ENCODE data around the gene SPATA3.

SPATA3 gene

GRCh38 chr2:231037202-231037730, 41.3 kb downstream of the SPATA3 start, which contains the start of gene C2orf72:
TSS of gene C2orf72 (plus strand) at chr2:231037523. CDS start at chr2:231037566, 43 bp downstream.
- TF ChIP-seq CTCF (conservative IDR thresholded peaks at IDR 0.05; ENCODE audit: low read depth): no peak
- no peak for DNase-seq (ENCODE audit: low spot score)
- CTCF ChIA-PET: no interaction called here
- POLR2A ChIA-PET (ENCODE audit: low non-redundant PET): no interaction called here
- H3K27ac ChIP-seq: no peak within 1 kb of the TSS

GRCh38 chr2:231037731-231038482, 42.0 kb downstream of the SPATA3 start:
- H3K27ac ChIP-seq: no peak overlapping the region
- POLR2A ChIA-PET (ENCODE audit: low non-redundant PET): no interaction called here
- CTCF ChIA-PET: no interaction called here
- no peak for TF ChIP-seq CTCF (conservative IDR thresholded peaks at IDR 0.05; ENCODE audit: low read depth)
- no peak for DNase-seq (ENCODE audit: low spot score)

GRCh38 chr2:231038483-231039293, 42.8 kb downstream of the SPATA3 start:
- H3K27ac ChIP-seq: no peak overlapping the region
- POLR2A ChIA-PET (ENCODE audit: low non-redundant PET): interaction anchor here (0.6 kb wide), 1 partner anchor 51 kb away, joined by 5 read pairs; no protein-coding TSS in a partner anchor
- DNase-seq (ENCODE audit: low spot score): no peak
- CTCF ChIA-PET: no interaction called here
- no peak for TF ChIP-seq CTCF (conservative IDR thresholded peaks at IDR 0.05; ENCODE audit: low read depth)

- H3K27ac ChIP-seq: no peak overlapping the region
- TF ChIP-seq CTCF (conservative IDR thresholded peaks at IDR 0.05; ENCODE audit: low read depth): no peak
- POLR2A ChIA-PET (ENCODE audit: low non-redundant PET): interaction anchor here (0.6 kb wide), 1 partner anchor 52 kb away, joined by 5 read pairs; no protein-coding TSS in a partner anchor
- no peak for DNase-seq (ENCODE audit: low spot score)
- CTCF ChIA-PET: no interaction called here
Observed at GRCh38 chr2:231039294-231039664, 43.4 kb downstream of the SPATA3 start.

- H3K27ac ChIP-seq: no peak overlapping the region
- ChIA-PET CTCF (interaction anchor here (1.6 kb wide), 1 partner anchor 13 kb away, joined by 5 read pairs; no protein-coding TSS in a partner anchor), POLR2A (ENCODE audit: low non-redundant PET) (interaction anchor here (0.6 kb wide), 1 partner anchor 52 kb away, joined by 5 read pairs; no protein-coding TSS in a partner anchor)
- DNase-seq (ENCODE audit: low spot score): no peak
- no peak for TF ChIP-seq CTCF (conservative IDR thresholded peaks at IDR 0.05; ENCODE audit: low read depth)
Observed at GRCh38 chr2:231039821-231040364, 44.0 kb downstream of the SPATA3 start.

- ChIA-PET POLR2A (ENCODE audit: low non-redundant PET) (no interaction called here), CTCF (interaction anchor here (1.6 kb wide), 1 partner anchor 12 kb away, joined by 5 read pairs; no protein-coding TSS in a partner anchor)
- TF ChIP-seq CTCF (conservative IDR thresholded peaks at IDR 0.05; ENCODE audit: low read depth): no peak
- DNase-seq (ENCODE audit: low spot score): no peak
- no peak overlapping the region for H3K27ac ChIP-seq
Observed at GRCh38 chr2:231041061-231041689, 45.3 kb downstream of the SPATA3 start.

Measured in RWPE1 (cell line).